ENCODE results near the gene DGKI.

Gene DGKI

DNA sequence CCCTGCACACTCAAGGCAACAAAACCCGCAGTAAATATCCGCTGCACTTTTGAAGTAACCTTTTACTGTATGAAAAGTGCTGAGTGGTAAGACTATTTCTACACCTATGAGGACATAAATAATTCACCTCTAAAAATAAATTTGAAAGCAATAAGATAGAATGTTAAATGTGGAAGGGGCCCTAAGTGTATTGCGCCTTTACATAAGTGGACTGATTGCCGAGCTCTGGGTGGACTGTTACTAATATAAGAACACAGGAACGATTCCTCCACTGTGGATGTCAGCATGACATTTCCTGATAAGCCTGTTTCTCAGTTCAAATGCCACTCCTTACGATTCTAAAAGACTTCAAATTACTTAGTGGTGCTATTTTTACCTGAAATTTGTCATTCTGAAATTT lies 311.2 kb downstream of the DGKI start:
- no peak for DNase-seq (ENCODE audit: low read depth)

GRCh38 chr7:137531671-137532070 lies 315.1 kb downstream of the DGKI start:
- DNase-seq (ENCODE audit: low read depth): no peak

GRCh38 chr7:137527634-137528033 lies 319.1 kb downstream of the DGKI start:
- no peak for DNase-seq (ENCODE audit: low read depth)

DNA sequence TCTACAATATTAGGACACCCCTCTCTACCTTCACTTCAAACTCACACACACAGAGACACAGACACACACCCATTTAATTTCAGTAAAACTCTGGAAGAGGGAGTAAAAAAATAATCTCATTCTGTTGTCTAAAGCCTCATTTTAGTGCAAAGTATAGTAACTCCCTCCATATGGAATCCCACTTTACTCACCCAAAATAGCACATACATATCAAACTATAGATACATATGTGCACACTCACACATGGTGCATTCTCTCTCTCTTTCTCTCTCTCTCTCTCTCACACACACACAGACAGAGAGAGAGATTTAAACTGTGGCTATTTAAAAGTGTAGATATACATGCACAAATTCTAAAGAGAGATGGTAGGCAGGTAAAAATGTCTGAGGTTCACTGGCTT lies 323.6 kb downstream of the DGKI start:
- no peak for DNase-seq (ENCODE audit: low read depth)

DNA sequence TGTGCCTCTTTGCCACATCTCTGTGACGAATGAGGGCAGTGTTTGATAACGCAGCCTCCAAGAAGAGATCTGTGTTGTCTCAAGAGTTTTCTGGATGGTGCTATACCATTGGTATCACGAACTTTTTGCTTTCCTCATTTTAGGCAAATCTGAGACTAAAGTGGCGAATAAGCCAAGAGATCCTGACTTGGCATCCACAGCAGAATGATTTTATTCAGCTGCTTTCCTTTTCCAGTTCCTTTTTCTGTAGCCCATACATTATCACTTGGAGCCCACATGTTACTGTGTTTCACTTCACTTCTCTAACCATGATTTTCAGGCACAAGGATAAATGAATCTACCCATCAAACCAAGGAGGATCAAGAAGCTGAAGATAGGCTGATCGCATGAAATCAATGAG lies 325.3 kb downstream of the DGKI start:
- DNase-seq (ENCODE audit: low read depth): no peak

- no peak for DNase-seq (ENCODE audit: low read depth)
Observed at GRCh38 chr7:137519947-137520346, 326.8 kb downstream of the DGKI start.

GRCh38 chr7:137519181-137519691 lies 327.5 kb downstream of the DGKI start:
- DNase-seq (ENCODE audit: low read depth): no peak

DNA sequence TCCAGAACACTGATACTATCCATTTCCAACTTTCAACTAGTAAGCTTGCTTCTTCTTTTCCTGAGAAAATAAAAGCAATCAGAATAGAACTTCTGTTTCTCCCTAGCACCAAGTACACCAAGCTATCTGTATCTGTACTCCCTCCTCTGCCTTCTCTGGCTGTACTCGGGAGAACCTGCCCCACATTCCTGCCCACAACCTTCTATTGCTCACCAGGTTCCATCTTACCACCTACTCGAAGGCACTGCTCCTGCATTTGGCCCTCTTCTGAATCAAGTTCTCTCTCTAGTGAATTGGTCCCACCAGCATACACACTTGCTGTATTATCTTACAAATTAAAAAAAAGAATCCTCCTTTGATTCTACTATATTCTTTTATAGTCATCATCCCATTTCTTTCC lies 333.7 kb downstream of the DGKI start:
- DNase-seq (ENCODE audit: low read depth): no peak

DNA sequence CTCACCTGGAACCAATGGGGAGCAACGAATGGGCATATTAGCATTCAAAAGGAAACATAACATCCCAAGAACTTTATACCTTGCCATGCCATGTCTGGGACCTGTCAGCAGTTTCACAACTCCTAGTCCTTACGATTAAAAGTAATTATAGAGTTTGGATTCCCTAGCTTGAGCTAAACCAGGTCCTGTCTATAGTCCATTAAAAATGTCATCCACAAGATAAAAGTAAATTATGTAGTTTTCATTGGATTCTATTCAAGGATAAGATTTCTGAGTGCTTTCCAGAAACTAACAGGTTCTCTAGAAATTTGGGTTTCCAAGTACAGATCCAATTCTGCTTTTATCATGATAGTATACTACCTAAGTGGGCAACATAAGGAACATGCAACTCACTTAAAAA lies 339.7 kb downstream of the DGKI start:
- DNase-seq (ENCODE audit: low read depth): no peak

DNA sequence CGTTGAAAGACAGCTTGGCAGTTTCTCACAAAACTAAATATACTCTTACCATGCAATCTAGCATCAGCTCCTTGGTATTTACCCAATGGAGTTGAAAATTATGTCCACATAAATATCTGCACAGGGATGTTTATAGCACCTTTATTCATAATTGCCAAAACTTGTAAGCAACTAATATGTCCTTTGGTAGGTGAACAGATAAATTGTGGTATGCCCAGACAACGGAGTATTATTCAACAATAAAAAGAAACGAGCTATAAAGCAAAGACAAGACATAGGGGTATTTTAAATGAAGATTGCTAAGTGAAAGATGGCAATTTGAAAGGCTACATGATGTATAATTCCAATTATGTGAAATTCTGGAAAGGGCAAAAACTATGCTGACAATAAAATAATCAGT lies 340.7 kb downstream of the DGKI start:
- no peak for DNase-seq (ENCODE audit: low read depth)

DNA sequence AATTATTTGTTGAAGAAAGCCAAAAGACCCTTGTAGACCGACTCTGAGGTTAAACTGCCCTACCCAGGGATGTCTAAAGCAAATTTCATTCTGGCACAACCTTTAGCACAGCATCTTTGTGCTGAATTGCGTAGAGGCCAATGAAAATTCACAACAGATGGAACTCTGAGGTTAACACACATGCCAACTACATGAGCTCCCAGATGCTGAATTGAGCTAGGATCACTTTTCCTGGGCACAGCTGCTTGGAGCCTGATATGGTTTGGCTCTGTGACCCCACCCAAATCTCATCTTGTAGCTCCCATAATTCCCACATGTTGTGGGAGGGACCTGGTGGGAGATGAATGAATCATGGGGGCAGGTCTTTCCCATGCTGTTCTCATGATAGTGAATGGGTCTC lies 345.2 kb downstream of the DGKI start:
- no peak for DNase-seq (ENCODE audit: low read depth)

- DNase-seq (ENCODE audit: low read depth): no peak
Observed at GRCh38 chr7:137492889-137493288, 353.9 kb downstream of the DGKI start.

GRCh38 chr7:137489880-137490279 lies 356.9 kb downstream of the DGKI start:
- no peak for DNase-seq (ENCODE audit: low read depth)

GRCh38 chr7:137488038-137488437 lies 358.7 kb downstream of the DGKI start:
- no peak for DNase-seq (ENCODE audit: low read depth)

DNA sequence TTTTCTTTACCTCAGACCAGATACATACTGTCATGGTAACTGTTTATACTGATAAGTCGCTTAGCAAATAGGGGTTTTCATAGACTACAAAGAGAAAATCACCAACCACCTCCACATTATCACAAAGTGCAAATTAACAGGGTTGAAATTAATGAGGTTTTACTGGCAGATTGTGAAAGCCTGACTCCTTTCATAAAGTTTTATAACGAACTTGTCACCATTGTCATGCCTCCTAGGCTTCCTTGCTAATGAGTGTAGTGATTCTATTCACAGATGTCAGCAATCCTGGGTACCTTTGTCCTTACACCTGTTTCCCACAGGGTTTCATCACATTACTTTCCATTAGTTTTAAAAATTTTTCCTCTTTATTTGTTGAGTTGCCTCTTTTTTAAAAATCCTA lies 361.0 kb downstream of the DGKI start:
- DNase-seq (ENCODE audit: low read depth): no peak

GRCh38 chr7:137484326-137484725 lies 362.4 kb downstream of the DGKI start:
- DNase-seq (ENCODE audit: low read depth): no peak

DNA sequence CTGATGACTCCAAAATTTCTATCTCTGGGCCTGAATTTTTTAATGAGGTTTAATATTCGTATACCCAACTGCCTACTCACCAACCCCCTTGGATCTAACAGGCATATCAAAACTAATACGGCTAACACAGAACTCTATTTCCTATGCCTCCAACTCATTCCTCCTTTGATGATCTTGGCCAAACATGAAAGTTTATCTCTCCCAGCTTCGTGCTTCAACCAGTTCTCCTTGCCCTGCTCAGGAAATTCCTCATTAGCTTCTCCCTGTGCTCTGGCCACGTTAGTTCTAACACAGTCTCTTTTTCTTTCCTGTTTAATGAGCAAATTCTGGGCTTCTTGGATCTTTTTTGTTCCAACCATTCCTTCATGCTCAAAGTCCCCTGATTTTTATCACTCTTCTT lies 364.3 kb downstream of the DGKI start:
- DNase-seq (ENCODE audit: low read depth): no peak

GRCh38 chr7:137480824-137481365 lies 365.9 kb downstream of the DGKI start:
- no peak for DNase-seq (ENCODE audit: low read depth)

- DNase-seq (ENCODE audit: low read depth): no peak
Observed at GRCh38 chr7:137480401-137480800, 366.4 kb downstream of the DGKI start.

DNA sequence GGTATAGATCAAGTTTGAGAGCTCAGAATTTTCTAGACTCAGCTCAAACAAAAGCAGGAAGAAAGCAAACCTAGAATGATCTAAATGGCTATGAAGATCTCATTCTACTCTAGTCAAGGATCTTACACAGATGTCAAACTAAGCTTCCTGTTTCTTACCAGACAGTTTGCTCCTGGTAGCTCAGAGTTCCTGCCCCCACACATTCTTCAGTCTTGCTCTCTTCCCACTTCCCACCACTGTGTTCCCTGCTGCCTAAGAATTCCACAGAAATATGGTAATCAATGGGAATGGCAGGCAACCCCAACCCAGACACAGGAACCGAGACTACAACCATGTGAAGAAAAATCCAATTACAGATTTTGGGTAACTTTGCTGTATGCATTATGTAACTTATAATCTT lies 369.8 kb downstream of the DGKI start:
- no peak for DNase-seq (ENCODE audit: low read depth)

GRCh38 chr7:137475966-137476365 lies 370.8 kb downstream of the DGKI start:
- DNase-seq (ENCODE audit: low read depth): no peak

- DNase-seq (ENCODE audit: low read depth): no peak
Observed at GRCh38 chr7:137474540-137475026, 372.2 kb downstream of the DGKI start.

DNA sequence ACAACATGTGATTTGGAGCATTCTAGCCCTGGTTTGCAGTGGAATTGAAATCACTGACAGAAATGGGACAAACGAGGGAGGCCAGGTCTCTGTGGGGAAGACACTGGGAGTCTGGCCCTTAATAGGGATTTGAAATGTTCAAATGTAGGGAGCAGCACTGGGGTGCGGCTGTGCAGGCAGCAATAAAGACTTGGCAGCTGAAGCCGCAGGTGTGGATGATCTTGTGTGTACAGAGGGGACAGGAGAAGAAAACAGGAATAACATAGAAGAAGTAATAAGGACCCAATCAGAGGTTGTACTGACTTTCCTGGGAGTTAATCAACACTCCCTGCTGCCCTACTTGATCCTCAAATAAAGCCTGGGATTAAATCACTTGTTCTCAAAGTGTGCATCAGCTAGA lies 375.6 kb downstream of the DGKI start:
- no peak for DNase-seq (ENCODE audit: low read depth)

DNA sequence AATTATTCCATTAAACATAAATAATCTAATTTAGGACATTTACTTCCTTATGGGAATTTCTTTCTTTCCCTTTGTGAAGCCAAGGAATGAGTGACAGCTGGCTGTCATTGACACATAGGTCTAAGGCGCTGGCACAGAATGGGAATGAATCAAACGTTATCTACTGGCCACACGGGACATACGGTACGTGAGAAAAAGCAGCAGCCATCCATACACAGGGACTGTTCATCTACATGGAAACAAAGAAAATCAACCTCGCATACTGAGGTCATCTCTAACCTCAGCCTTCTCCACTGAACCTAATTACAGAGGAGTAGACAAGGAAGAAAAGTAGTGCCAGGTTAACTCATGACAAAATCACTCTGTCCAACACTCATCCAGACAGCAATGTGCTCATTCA lies 376.9 kb downstream of the DGKI start:
- no peak for DNase-seq (ENCODE audit: low read depth)

Data from activated T-cell treated with anti-CD3 and anti-CD28 coated beads for 48 hours (primary cell).